IPS-18c (cell line): ENCODE results near the gene TYMP.

Experiments
- H3K4me3 ChIP-seq: 2 replicates; pipeline ENCODE4 v1.7.0; 2013; ENCODE audit warnings: low read depth, mild to moderate bottlenecking, low read length, moderate library complexity; ENCODE audit not compliant: insufficient read depth
- H3K9me3 ChIP-seq: one replicate; pipeline ENCODE4 v1.6.1; 2013; ENCODE audit warnings: mild to moderate bottlenecking, low read length, moderate library complexity; ENCODE audit not compliant: control insufficient read depth, insufficient read depth

TYMP gene, protein sequence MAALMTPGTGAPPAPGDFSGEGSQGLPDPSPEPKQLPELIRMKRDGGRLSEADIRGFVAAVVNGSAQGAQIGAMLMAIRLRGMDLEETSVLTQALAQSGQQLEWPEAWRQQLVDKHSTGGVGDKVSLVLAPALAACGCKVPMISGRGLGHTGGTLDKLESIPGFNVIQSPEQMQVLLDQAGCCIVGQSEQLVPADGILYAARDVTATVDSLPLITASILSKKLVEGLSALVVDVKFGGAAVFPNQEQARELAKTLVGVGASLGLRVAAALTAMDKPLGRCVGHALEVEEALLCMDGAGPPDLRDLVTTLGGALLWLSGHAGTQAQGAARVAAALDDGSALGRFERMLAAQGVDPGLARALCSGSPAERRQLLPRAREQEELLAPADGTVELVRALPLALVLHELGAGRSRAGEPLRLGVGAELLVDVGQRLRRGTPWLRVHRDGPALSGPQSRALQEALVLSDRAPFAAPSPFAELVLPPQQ

DNA sequence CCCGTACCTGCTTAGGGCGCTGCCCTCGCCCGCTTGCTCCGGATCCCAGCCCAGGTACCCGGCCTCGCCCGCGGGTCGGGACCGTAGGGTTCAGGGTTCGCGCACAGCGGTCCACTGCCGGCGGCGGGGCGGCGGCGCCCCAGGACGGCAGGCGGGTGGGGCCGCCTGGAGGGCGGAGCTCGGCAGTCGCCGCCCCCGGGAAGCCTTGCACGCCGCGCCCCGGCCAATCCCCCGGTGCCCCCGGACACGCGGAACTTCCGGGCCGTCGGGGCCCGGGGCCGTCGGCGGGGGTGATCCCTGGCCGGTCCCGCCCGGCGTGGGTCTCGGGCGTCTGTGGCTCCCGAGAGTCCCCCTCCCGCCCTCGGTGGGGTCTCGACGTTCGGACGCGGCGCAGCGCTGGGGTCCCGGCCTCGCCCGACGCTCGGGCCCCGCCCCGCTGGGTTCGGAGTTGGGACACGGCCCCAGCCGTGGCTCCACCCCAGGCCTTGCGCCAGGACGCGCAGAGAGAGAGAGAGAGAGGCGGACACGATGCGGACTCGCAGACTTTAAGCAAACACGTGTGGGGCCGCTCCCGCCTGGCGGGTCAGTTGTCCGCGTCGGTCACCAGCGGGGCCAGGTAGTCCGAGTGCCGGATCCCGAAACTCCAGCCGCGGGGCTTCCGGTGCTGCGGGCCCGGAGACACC lies at the start of gene TYMP:
Gene TYMP (minus strand): TSS at position 116 of the 683 bp plus-strand sequence. CDS start 303 bp downstream, outside the sequence.
- H3K4me3 ChIP-seq = peak within 1 kb of the TSS; percentile 52
- peaks cover 6% of the 10 kb centered on the region for H3K9me3 ChIP-seq

DNA sequence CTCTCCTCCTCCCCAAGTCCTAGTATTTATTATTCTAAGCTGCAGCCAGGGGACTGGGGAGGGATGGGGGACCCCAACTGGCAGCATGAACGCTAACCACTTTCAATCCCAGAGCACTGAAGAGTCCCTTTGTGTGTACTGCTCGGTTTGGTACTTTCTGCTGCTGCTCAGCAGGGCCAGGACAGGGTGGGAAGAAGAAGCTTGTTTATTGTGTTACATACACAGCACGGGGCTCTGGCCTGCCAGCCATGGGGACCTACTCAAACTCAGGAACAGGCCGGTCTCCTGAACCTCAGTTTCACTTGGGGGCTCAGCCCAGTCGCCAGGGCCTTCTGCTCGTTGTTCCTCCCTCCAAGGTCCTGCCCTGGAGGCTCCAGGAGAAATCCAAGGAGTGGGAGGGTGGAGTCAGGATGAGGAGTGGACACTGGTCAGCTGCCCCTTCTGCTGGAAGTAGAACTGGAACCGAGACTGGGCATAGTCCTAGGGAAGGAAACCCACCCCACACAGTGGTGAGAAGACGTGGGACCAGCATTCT lies 49.0 kb upstream of the TYMP start:
- Histone ChIP-seq H3K4me3 (no peak overlapping the region), H3K9me3 (peaks cover 2% of the 10 kb centered on the region)

DNA sequence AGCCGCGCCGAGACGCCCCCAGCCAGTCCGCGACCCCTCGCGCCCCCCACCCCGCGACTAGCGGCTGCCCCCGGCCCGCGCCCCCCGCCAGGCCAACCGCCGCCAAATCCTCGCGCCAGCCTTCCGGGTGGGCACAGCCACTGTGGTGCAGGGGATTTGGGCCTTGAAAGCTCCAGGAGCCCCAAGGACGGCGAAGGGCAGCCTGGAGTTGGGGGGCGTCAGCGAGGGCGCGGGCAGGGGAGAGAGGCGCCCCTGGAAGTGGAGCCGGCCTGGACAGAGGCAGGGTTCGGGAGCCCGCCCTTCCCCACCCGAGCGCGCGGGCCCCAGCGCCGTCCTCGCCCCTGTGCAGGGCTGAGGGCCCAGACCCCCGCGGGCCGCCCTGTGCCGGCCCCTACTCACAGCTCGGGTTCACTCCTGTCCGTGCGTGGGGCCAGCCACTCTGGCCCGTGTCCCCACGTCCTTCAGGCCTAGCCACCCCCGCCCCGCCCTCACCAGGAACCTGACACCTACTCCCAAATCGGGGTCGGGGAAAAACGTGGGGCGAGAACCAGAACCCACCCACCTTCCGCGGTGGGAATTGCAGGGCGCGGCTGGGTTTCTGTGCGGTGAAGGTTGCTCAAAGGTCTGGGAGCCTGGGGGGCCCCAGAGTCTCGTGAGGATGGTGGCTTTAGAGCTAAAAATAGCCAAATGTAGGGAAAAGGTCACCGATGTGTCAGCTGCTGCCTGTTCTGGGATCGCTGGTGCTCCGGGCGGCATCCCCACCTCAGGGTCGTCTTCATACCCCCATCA lies 48.4 kb upstream of the TYMP start, which contains the start of gene CPT1B:
Gene CPT1B (minus strand): TSS at position 441 of the 789 bp plus-strand sequence. CDS start 512 bp downstream, outside the sequence.
- Histone ChIP-seq H3K9me3 (peaks cover 2% of the 10 kb centered on the region), H3K4me3 (no peak within 1 kb of the TSS)

DNA sequence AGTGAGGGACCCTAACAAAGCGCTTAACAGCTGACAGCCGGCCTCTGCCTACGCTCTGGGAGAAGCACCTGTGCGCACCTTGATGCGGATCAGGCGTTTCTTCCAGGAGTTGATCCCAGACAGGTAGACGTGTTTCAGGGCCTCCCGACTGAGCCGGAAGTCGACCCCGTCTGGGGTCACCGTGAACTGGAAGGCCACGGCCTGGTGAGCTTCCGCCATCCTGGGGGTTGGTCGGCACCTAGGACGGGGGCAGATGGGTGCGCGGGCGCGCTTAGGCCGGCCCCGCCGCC lies 47.8 kb upstream of the TYMP start:
- Histone ChIP-seq H3K9me3 (peaks cover 2% of the 10 kb centered on the region), H3K4me3 (no peak overlapping the region)

DNA sequence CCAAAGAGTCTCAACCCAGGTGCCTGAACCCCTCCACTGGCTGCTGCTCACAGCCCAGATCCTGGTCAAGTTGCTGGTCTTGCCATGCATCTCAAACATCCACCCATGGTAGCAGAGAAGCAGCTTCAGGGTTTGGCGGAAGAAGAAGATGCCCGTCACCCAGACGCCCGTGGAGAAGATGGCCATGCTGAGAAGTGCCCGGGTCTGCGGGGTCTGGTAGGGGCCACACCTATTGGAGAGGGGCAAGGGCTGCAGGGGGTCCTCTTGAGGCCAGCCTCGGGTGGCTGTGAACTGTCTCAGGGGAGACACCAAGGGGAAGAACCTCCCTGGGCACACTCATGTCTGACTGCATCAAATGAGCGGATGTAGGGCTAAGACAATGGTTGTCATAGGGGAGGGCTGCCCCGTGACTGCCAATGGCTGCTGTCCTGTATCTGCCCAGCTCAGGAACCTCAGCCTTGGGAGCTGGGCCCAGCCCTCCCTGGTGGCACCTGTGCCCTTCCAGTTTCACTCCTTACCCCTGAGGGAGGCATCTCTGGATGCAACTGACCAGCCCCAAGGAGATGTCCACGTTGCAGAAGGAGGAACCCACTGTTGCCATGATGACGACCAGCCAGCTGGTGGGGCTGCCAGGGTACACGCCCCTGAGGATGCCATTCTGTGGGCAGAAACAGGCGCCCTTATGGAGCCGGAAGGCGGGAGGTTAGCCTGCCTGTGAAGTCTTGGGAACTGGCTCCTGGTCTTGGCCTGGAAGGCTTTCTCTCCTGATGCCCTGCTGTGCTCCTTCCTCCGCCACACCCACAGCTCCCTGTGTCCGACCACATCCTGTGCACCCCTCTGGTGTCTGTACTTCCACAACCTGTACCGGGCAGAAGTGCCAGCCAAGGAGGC lies 47.2 kb upstream of the TYMP start:
- Histone ChIP-seq H3K9me3 (peaks cover 2% of the 10 kb centered on the region), H3K4me3 (no peak overlapping the region)

DNA sequence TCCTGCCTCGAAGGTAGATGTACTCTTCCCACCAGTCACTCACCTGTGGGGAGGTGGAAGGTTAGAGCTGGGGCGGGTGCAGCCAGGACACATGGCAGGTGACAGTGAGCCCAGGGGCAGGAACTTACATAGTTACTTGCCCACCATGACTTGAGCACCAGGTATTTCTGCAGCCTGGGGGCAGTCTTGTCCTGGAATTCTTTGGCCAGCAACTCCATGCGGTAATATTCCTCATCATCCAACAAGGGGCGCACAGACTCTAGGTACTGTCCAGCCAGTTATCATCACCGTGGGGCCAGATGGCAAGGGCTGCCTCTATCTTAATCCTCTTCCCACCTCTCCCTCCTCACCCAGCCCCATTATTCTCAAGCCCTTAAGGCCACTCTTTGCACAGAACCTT lies 46.3 kb upstream of the TYMP start:
- Histone ChIP-seq H3K9me3 (peaks cover 2% of the 10 kb centered on the region), H3K4me3 (no peak overlapping the region)

DNA sequence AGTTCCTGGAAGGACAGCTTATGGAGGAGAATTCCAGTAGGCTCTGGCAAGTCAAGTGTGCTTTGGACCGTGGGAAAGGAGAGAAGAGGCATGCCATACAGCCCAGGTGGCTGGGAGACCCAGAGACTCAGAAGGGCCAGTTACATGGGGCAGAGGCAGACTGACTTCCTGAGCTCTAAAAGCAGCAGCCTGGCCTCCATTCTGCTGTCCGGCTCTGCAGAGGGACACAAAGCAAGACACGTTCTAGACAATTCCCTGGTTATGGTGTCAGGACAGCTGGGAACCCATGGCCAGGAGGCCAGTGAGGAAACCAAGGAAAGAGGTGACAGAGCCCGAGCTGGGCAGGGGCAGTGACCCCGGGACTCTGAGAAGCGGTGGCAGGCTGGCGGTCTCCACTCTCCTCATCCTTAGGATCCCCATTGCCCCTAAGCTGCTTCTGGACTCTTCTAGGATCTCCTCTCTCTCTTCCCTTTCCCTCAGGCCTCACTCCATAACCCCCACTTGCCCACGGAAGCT lies 45.7 kb upstream of the TYMP start:
- Histone ChIP-seq H3K4me3 (no peak overlapping the region), H3K9me3 (peaks cover 2% of the 10 kb centered on the region)

DNA sequence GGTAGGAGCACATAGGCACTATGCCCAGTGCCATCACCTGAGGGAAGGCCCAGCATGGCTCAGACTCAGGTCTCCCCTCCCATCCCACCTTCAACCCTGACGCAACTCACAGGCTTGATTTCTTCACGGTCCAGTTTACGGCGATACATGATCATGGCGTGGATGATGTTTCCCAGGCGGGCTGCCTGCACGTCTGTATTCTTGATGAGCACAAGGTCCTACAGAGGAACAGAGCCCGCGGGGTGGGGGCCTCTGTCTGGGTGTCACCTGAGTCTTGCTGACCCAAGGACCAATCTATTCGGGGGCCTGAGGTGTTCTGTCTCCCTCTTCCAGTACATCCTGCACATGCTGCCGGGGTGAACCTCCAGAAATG lies 44.6 kb upstream of the TYMP start:
- no peak overlapping the region for H3K4me3 ChIP-seq
- peaks cover 2% of the 10 kb centered on the region for H3K9me3 ChIP-seq

DNA sequence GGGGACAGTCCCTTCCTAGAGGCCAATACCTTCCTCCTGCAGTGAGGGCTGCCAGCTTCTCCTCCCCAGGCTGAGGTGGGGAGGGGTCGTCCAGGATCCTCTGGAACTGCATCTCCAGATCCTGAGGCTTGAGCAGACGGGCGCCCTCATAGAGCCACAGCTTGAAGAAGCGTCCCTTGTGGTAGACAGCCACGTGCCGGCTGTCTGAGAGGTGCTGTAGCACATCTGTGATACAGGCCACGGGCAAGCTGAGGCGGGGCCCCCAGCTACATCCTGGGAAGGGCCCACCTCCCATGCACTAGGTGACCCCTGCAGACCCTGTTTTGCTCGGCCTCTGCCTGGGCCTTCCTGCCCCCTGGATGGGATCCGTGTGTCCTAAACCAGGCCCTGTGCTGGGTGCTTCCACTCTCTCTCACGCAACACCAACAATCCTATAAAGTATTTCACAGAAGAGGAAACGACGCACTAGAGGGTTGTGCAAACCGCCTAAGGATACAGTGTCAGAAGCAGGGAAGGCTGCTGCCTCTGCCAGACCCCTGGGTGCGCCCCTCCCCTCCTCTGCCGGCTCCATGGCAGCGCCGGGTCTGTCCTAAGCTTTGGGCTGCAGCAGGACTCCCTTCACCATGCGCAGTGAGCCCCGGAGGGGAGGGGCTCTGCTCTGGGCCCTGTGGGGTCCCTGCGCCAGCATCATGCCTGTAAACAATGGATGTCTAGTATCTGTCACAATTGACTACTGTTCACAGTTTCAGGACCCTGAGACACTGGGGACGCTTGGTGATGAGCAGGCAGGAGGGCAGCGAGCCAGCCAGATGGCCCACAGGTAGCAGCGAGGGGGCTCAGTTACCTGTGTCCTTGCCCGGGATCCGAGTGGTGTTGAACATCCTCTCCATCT lies 43.9 kb upstream of the TYMP start:
- Histone ChIP-seq H3K4me3 (no peak overlapping the region), H3K9me3 (peaks cover 2% of the 10 kb centered on the region)

DNA sequence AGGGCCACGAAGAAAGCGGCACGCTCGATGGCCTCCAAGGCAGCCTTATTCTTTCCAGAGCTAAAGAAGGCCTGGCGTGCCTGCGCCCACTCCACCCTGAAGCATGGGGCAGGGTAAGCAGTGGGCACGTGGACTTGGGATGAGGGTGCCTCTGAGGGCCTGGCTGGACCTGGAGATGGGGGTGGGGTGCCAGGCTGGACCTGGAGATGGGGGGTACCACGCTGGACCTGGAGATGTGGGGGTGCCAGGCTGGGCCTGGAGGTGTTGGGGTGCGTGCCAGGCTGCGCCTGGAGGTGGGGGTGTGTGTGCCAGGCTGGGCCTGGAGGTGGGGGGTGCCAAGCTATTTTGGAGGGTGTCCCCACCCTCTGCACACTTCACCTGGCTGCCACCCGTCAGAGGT lies 43.2 kb upstream of the TYMP start:
- no peak overlapping the region for H3K4me3 ChIP-seq
- H3K9me3 ChIP-seq = peaks cover 2% of the 10 kb centered on the region

DNA sequence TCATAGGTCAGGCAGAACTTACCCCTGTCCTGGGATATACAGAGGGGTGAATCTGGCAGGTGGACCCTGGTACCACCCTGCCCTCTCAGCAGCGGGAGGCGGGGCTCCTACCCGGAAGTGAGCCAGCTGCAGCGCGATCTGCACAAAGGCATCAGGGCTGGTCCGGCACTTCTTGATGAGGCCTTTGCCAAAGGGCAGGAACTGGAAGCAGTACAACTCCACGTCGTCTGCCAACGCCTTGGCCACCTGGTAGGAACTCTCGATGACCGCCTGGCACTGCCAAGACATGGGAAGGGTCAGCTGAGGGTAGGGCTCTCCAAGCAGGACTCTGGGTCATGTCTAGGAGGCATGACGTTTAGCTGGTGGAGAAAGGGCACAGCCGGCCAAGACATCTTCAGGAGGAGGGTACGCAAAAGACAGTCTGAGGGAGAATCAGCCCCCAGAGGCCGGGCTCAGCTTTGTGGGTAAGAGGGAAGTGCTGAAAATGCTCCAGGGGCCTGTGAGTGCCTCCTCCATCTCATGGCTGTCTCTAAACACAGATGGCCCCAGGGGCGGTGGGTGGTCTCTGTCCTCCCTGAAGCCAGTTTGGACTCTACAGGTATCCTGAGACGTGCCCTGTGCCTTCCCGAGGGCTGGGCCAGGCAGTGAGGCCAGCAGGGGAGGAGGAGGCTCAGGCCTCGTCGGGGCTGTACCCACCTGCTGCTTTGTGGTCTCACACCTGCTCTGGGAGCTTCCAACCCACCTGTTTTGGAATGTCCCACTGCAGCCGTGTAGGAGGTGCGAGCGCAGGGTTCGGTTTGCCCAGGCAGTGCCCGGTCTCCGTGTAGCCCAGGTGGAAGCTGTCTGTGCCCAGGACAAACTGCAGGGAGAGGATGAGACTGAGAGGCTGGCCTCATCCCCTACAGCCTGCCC lies 41.7 kb upstream of the TYMP start:
- Histone ChIP-seq H3K4me3 (no peak overlapping the region), H3K9me3 (peaks cover 2% of the 10 kb centered on the region)

DNA sequence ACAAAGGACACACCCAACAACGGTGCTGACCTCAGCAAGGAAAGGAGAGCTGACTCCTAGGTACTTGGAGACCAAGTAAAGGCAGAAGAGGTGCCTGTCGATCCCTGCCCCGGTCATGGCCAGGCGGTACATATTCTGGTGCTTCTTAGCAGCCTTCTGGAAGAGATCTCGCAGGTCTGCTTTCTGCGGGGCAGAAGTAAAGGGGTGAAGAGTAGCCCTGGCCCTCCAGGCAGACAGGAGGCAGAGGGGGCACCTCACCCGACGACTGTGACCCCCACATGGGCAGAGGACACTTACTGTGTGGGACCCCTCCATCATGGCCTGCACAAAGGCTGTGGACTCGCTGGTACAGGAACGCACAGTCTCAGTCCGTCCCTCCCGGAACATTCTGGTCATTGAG lies 41.0 kb upstream of the TYMP start:
- no peak overlapping the region for H3K4me3 ChIP-seq
- peaks cover 2% of the 10 kb centered on the region for H3K9me3 ChIP-seq

DNA sequence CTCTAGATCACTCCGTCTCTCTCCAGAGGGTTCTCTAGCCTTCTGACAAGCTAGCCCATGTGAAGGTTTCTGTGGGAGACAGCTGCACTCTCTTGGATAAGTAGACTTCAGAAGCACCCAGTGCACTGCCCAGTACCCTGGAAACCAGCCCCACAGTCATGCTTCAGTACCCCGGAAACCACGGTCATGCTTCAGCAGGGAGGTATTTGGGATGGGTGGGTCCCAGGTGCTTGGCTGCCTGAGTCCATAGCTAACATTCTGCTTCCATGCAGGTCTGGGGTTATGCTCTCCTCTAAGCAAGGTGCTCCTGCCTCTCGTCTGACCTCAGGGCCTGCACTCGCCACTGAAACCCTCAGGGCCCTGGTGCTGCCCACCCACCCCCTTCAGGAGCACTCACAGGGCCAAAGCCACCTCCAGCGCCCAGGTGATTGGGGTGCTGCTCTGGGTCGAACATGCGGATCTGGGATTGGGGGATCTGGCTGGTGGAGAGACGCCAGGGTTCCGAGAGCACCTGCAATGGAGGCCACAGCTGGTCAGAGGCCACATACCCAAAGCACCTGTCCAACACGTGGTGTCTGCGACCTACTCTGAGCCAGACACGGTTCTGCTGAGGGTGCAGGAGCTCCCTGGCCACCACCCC lies 40.2 kb upstream of the TYMP start:
- Histone ChIP-seq H3K9me3 (peaks cover 2% of the 10 kb centered on the region), H3K4me3 (no peak overlapping the region)

DNA sequence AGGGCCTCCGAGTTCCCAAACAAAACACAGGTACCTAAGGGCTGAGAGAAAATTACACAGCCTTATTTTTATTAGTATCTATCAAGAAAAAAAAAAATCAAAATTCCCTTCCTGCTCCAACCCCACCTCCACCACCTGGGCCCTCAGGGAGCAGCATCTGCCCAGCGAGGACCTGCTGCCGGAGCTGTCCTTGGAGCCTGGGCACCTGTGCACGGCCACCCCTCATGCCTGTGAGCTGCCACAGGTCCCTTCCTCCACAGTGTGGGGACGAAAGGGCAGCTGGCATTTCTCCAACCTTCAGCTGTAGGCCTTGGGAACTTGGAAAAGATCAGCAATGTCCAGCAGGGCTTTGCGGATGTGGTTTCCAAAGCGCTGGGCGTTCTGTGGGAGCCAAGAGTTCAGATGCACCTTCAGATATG lies 39.2 kb upstream of the TYMP start:
- no peaks in the 10 kb centered on the region for H3K9me3 ChIP-seq
- H3K4me3 ChIP-seq = no peak overlapping the region
